ENCODE data around the gene GSTO1. TPM values are rescaled to one million over a fixed set of nuclear protein-coding genes. Genes with fewer than 3 reads are reported as not detected.

GSTO1 gene
- total and polyA plus RNA-seq, 2 experiments from 2014 or later = 52.5 to 182 TPM

GRCh38 chr10:104274762-104275721, 20.4 kb downstream of the GSTO1 start:
- Histone ChIP-seq H3K4me2 (peak overlapping the region; percentile 90), H3K4me1 (ENCODE audit: insufficient read depth) (peaks cover 17% of the 10 kb centered on the region), H3K27me3 (ENCODE audit: insufficient read depth) (0 out of 2 replicates have a peak, but pooled peaks cover 8% of the 10 kb centered on the region), H4K20me1 (replicated peaks; ENCODE audit: insufficient read depth) (no peaks in the 10 kb centered on the region), H3K36me3 (ENCODE audit: insufficient read depth) (no peaks in the 10 kb centered on the region), H3K9me2 (ENCODE audit: insufficient read depth) (no peaks in the 10 kb centered on the region), H3K79me2 (replicated peaks; ENCODE audit: insufficient read depth) (peaks cover 16% of the 10 kb centered on the region), H2AFZ (peak overlapping the region; percentile 93), H3F3A (replicated peaks; ENCODE audit: low read depth) (no peaks in the 10 kb centered on the region), H3K27ac (ENCODE audit: low read depth) (no peak overlapping the region), H3K4me3 (peak overlapping the region; percentile 82)
- Mint-ChIP-seq H3K27me3 (ENCODE audit: insufficient read depth, low read depth, poor library complexity) (peaks cover 12% of the 10 kb centered on the region), H3K4me3 (peak overlapping the region; percentile 88), H3K27ac (peak overlapping the region; percentile 79; the same call in 1 of the 2 replicates), H3K9me3 (no peaks in the 10 kb centered on the region), H3K36me3 (ENCODE audit: low read depth) (peaks cover 12% of the 10 kb centered on the region; the same call in 1 of the 3 replicates), H3K4me1 (peaks cover 17% of the 10 kb centered on the region; the same call in 2 of the 3 replicates)
- peak; percentile 96 for ATAC-seq
- TF ChIP-seq ZNF462 (CRISPR knock-in tag; IDR thresholded peaks at IDR 0.05) = 0 out of 2 replicates have a peak, but pooled peaks have one; percentile 11
- no peak for TF ChIP-seq ZNF331 (CRISPR knock-in tag; IDR thresholded peaks at IDR 0.05; ENCODE audit: low read depth)
- TF ChIP-seq EZH2 (IDR thresholded peaks at IDR 0.05; ENCODE audit: low read depth, unreplicated experiment) = no peak
- TF ChIP-seq POLR2AphosphoS5 (IDR thresholded peaks at IDR 0.05; ENCODE audit: low read depth) = peak; percentile 55; the same call in 1 of the 2 replicates
- no peak for TF ChIP-seq NANOG (IDR thresholded peaks at IDR 0.05; ENCODE audit: borderline replicate concordance)
- no peak for TF ChIP-seq STAT1 (IDR thresholded peaks at IDR 0.05; ENCODE audit: unreplicated experiment)
- TF ChIP-seq ETS1 (IDR thresholded peaks at IDR 0.05) = no peak
- peak; percentile 80 to 87 for TF ChIP-seq CTCF (conservative IDR thresholded peaks at IDR 0.05; ENCODE audit: low read depth in 2 of 2)
- no peak for TF ChIP-seq EZH2phosphoT487 (IDR thresholded peaks at IDR 0.05; ENCODE audit: unreplicated experiment)
- no peak for TF ChIP-seq CREB1 (CRISPR knock-in tag; IDR thresholded peaks at IDR 0.05; ENCODE audit: low read depth)
- TF ChIP-seq REST (IDR thresholded peaks at IDR 0.05; ENCODE audit: unreplicated experiment) = no peak
- TF ChIP-seq ZNF114 (CRISPR knock-in tag; IDR thresholded peaks at IDR 0.05) = no peak
- DNase-seq (ENCODE audit: low spot score) = peak; percentile 84

All from GM23338 (cell line).